DMS 273 (cell line): ENCODE measurements around the gene STARD3NL.
"Not testable (repeated sequence)": the region's sequence is repeated elsewhere in the genome, so short reads cannot be mapped to it uniquely, and the experiment has no call there.

Source experiments
- DNase-seq: peaks from one replicate; lab custom pipeline; 2025; ENCODE audit not compliant: unreplicated experiment; lab: John Stamatoyannopoulos, UW

Gene STARD3NL

DNA sequence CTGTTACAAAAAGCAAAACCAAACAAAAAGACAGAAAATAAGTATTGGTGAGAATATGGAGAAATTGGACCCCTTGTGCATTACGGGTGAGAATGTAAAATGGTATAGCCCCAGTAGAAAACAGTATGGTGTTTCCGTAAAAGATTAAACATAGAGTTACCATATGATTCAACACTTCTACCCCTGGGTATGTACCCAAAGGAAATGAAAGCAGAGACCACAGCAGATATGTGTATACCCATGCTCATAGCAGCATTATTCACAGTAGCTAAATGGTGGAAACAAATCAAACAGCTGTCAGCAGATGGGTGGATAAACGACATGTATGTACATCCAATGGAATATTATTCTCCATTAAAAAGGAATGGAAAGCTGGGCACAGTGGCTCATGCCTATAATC is 42.4 kb downstream of the STARD3NL start:
- DNase-seq: no peak

DNA sequence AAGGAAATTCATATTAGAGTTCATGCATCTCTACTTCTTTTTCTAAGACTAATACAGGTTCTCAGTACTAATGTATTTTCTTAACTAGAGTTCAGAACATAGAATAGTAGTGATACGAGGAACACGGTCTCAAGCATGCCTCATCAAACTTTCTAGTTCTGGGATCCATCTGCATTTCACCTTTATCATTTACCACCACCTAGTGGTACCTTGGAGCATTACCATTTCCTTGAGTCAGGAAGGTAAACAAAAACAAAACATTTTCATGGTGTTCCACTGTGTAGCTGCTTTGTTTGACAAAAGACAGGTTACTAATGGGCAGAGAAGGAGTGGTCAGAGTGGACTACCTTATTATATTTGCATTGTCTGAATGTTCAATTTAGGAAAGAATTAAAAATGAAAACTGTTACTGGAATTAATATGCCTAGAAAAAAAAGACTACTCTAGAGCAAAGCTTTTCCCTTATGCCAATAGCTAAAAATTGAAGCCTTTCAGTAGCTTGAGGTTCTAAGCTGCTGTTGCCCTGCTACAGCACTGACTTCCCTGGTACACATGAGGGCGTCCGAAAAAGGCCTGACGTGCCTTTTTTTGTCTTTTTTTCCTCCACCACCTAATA is 44.5 kb downstream of the STARD3NL start:
- peak; percentile 84 for DNase-seq

DNA sequence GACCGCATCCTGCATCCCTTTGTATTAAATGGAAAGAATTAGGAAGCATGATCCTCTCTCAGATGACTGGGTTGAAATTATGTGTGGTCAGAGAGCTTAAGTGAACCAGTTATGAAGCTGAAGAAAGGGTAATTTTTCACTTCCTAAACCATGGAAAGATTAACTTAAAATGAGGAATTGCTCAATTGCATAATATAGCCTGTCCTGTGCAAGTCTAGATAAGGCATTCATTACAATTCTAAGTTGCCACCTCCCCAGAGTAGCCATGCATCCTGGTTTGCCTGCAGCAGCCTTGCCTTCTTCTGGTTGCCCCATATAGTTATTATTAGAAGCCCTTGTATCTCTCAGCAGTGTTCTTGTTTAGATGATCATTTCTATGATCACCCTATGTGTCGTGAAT is 45.3 kb downstream of the STARD3NL start:
- DNase-seq: no peak

DNA sequence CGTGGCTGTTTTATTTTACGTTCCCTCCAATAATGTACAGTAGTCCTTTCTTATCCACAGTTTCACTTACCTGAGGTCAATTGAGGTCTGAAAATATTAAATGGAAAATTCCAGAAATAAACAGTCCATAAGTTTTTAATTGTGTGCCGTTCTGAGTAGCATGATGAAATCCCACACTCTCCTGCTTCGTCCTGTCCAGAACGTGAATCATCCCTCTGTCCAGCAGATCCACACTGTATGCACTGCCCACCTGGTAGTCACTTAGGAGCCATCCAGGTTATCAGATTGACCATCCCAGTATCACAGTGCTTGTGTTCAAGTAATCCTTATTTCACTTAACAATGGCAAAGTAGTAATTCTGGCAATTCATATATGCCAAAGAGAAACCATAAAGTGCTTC is 46.3 kb downstream of the STARD3NL start:
- DNase-seq: no peak

DNA sequence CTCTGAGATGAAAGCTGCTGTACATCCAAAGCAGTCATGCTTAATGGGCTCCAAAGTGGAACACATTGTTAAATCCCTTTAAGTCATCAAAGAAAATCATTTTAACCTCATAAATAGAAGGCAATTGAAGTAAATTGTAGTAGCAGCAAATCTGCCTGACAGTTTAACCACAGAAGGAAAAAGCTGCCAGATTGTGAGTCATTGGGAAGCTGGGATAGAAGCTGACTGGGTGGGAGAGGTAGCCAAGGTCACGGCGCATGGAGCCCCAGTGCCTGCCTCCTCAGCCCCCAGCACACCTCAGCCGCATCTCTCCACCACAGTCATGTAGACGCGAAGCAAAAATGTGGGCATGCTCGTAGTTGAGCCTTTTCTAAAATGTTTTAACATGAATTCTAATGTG is 51.3 kb downstream of the STARD3NL start:
- no peak for DNase-seq

DNA sequence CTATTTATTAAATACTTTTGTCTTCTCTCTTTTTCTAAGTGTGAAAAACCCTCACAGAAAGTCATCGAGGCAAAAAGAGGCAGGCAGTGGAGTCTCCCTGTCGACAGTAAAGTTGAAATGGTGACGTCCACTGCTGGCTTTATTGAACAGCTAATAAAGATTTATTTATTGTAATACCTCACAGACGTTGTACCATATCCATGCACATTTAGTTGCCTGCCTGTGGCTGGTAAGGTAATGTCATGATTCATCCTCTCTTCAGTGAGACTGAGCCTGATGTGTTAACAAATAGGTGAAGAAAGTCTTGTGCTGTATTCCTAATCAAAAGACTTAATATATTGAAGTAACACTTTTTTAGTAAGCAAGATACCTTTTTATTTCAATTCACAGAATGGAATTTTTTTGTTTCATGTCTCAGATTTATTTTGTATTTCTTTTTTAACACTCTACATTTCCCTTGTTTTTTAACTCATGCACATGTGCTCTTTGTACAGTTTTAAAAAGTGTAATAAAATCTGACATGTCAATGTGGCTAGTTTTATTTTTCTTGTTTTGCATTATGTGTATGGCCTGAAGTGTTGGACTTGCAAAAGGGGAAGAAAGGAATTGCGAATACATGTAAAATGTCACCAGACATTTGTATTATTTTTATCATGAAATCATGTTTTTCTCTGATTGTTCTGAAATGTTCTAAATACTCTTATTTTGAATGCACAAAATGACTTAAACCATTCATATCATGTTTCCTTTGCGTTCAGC is 52.0 kb downstream of the STARD3NL start:
- no peak for DNase-seq

DNA sequence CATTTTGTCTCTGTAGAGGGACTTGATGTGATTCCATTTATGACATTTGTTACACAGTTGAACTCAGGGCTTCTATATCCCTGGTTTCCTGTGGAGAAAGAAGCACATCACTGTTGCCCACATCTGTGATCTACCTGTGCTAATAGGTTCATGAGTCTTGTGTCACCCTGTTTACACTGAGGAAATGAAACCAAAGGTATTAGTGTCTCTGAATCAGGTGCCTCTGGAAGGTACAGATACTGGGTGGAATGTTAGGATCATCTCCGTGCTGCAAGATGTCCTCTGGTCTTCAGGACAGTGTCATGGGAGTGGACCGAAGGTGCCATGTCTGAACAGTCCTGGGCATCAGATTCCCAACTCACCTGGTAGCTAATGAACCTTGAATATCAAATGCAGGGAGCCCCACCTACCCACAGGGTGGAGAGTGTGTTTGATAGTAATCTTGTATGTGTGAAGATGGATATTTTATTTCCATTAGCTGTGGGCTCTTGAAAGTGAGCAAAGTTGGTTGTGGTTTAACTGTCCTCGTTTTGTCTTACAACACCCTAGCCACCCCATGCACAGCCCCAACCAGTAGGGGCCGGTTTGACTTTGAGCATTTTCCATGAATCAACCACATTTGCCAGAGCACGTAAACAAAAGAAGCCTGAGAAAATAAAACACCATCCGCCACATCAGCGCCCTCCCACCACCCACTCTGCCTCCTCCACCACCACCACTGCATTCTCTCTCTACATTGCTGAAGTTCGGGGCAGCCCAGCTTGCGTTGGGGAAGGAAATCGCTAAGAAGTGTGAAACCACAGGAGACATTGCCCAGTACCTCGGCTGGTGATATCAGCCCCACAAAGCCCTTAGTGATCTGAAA is 54.7 kb downstream of the STARD3NL start:
- no peak for DNase-seq

DNA sequence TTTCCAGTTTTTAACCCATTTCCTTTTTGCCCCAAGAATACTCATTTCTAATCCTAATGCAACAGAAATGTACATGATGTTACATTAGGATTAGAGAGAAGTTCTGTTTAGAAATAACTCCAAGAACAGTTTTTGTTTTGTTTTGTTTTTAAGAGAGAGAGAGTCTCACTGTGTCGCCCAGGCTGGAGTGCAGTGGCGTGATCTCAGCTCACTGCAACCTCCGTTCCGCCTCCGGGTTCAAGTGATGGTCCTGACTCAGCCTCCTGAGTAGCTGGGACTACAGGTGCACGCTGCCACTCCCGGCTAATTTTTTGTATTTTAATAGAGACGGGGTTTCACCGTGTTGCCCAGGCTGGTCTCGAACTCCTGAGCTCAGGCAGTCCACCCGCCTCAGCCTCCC is 56.7 kb downstream of the STARD3NL start:
- DNase-seq: not testable (repeated sequence)

DNA sequence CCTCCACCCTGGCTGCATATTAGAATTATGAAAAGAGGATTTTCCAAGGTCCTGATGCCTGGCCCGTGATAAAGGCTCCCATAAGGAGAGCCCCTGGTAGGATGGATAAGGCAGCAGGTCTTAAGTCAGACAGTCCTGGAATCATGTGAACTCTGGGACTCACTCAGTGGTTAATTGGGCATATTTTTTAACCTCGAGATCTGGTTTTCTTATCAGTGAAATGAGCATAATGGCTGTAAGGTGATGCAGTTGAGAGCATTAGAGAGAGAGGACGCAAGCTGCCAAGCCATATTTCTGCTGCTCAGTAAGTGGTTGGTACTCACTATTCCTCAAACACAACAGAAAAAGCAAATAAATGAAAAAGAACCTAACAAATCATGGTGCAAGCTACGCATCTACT is 57.6 kb downstream of the STARD3NL start:
- DNase-seq: no peak

DNA sequence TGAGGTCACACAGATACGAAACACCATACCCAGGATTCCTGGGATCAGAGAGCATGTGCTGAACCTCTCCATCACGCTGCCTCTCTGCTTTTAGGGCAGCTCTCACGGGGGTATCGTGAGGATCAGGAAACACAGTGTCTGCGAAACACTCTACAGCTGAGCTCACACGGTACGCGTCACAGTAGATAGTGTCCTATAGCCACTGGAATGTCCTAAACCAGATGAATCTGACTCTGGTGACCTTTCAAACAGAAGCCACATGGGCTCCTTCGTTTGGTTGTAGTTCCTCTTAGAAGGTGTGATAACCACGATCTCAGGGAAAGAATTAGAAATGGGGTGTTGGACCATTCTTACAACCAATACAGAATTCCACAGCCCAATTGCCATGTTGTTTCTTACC is 61.1 kb downstream of the STARD3NL start:
- DNase-seq: not testable (repeated sequence)

DNA sequence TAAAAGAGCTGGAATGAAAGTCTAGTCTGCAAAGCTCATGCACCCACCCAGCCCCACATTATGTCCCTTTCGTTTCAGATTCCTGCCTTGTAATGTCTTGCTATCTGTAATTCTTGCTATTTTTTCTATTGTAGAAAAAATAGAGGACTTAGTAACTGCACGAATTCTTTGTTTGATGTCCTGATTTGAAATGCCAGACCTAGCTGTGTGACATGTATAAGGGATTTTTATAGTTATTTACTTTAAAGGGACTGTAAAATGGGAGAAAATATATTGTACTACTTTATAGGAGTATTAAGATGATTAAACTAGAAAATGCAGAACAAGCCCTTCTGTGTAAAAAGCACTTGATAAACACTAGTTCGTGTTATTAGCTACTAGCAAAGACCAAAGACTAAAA is 63.0 kb downstream of the STARD3NL start:
- DNase-seq: no peak

DNA sequence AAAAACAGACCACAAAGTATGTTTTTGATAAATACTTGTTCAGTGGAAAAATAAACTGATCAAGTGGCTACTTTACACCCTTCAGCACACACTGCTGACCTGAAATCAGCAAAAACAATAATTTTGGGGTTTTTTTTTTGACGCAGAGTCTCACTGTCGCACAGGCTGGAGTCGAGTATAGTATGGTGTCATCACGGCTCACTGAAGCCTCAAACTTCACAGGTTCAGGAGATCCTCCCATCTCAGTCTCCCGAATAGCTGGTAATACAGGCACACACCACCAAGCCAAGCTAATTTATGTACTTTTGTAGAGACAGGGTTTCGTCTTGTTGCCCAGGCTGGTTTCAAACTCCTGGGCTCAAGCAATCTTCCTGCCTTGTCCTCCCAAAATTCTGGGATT is 64.8 kb downstream of the STARD3NL start:
- no peak for DNase-seq

DNA sequence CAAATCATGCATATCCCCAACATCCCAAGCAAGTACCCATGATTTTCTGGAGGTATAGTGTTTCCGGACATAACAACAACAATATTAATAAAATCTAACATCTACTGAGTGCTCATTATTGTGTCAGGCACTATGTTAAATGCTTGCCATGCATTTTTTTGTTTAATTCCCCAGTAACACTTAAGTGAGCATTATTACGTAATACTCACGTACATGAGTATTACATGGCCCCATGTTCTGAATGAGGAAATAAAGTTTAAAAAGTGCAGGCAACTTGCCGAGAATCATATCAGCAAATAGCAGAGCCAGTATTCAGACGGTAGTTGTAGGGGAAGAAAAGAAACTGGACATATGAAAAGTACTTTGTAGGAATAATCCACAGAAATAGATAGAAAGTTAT is 65.3 kb downstream of the STARD3NL start:
- DNase-seq: not testable (repeated sequence)

DNA sequence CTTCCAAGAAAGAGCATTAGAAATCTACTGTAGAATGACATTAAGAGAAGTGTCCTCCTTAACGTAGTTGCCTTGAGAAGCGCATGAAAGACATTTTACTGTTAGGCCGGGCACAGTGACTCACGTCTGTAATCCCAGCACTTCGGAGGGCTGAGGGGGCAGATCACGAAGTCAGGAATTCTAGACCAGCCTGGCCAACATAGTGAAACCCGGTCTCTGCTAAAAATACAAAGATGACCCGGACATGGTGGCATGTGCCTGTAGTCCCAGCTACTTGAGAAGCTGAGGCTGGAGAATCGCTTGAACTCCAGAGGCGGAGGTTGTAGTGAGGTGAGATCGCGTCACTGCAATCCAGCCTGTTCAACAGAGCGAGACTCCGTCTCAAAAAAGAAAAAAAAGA is 66.5 kb downstream of the STARD3NL start:
- no peak for DNase-seq

DNA sequence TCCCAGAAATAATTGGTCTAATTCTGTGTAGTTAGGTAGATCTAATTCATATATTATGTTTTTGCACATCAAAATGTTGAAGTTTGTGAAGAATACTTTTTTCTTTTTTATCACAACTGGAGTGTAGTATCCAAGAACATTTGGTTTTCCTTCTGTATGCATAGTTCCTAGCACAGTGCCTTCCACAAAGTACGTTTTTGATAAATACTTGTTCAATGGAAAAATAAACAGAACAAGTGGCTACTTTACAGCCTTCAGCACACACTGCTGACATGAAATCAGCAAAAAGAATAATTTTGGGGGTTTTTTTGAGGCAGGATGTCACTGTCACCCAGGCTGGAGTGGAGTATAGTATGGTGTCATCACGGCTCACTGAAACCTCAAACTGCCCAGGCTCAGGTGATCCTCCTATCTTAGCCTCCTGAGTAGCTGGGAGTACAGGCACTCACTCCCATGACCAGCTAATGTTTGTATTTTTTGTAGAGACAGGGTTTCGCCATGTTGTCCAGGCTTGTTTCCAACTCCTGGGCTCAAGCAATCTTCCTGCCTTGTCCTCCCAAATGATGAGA is 67.4 kb downstream of the STARD3NL start:
- DNase-seq: no peak

DNA sequence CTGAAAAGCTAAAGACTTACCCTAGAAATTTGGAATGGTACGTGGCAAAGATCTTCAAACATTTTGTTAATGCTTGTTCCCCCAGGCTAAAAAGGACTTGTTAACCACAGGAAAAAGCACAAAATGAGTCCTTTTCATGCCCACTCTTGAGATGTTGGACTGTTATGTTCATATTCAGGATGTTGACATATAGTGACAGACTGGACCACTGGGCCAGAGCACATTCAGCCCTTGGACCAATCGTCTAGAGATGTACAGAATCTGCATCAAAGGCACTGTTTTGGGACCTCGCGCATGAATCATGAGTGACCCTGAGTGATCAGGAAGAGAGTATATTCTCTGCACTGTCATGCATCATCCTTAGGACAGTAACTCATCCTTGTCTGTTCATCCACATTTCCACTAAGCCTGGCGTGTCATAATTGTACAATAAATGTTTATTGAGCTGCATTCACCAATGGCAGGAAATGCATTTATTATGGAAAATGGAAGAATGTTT is 70.1 kb downstream of the STARD3NL start:
- no peak for DNase-seq

DNA sequence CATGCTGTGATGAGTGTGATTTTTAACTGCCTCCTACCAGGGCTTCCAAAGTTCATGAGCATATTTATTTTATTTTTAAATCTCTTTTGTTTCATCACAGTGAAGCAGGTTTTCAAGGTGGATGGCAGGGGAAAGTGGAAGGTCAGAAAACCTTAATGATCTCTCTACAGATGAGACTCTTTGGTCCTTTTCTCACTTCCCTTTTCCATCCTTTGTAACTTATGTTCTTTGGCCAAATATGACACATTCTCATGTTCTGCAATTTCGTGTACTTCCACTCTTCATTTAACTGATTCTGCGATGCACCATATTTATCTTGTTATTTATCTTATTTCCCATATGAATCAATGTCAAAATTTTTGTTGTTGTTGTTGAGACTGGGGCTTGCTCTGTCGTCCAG is 71.8 kb downstream of the STARD3NL start:
- not testable (repeated sequence) for DNase-seq

DNA sequence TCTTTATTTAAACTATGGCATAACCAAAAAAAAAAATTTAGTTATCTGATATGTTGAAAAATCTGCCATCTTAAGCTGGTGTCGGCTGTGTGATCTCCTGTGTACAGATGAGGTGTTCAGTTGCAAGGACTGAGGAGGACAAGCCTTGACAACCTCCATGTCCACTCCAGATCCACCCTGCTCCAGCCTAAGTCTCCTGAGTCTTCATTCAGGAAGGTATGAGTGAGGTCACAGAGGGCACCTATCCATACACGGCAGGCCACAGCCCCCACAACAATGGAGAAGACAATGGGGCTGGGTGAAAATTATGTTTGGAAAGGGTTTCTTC is 79.3 kb downstream of the STARD3NL start:
- DNase-seq: no peak

DNA sequence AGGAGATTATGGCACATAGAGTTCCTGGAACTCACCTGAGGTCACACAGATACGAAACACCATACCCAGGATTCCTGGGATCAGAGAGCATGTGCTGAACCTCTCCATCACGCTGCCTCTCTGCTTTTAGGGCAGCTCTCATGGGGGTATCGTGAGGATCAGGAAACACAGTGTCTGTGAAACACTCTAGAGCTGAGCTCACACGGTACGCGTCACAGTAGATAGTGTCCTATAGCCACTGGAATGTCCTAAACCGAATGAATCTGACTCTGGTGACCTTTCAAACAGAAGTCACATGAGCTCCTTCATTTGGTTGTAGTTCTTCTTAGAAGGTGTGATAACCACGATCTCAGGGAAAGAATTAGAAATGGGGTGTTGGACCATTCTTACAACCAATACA is 81.1 kb downstream of the STARD3NL start:
- DNase-seq: not testable (repeated sequence)

DNA sequence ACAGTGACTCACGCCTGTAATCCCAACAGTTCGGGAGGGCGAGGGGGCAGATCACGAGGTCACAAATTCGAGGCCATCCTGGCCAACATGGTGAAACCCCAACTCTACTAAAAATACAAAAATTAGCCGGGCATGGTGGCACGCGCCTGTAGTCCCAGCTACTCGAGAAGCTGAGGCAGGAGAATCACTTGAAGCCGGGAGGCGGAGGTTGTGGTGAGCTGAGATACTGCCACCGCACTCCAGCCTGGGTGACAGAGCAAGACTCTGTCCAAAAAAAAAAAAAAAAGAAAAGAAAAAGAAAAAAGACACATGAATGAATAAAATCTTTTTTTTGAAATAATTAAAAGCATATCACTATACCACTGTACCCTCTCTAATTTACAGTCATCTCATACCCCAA is 83.6 kb downstream of the STARD3NL start:
- DNase-seq: not testable (repeated sequence)

DNA sequence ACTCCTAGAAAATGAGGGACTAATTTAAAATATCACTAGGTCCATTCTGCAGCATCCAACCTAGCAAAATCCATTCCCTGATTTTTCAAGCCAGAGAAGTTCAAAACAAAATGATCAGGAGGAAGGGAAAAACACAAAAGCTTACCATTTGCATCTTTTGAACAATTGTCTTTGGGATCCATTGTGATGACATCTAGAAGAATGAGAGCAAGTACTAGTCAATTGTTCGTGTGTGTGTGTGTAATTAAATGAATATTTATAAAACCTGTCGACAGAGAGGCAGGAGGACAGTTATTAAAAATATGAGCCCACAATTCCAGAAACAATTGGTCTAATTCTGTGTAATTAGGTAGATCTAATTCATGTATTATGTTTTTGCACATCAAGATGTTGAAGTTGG is 84.0 kb downstream of the STARD3NL start:
- not testable (repeated sequence) for DNase-seq

DNA sequence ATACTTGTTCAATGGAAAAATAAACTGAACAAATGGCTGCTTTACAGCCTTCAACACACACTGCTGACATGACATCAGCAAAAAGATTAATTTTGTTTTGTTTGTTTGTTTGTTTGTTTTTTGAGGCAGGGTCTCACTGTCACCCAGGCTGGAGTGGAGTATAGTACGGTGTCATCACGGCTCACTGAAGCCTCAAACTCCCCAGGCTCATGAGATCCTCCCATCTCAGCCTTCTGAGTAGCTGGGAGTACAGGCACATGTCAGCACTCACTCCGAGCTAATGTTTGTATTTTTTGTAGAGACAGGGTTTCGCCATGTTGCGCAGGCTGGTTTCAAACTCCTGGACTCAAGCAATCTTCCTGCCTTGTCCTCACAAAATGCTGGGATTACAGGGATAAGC is 84.5 kb downstream of the STARD3NL start:
- DNase-seq: no peak
